Fibroblast of lung (primary cell): Measurements from ENCODE around the gene PLLP. TPM values are rescaled to one million over a fixed set of nuclear protein-coding genes. Genes with fewer than 3 reads are reported as not detected.
A peak's percentile ranks its signal among the peaks of the same experiment; 100 is the strongest.

Source experiments
- DNase-seq, 2 donors: peaks; one replicate each; pipeline versions ENCODE4 v3.0.0 to v3.0.0-alpha.2; 2010; ENCODE audit warnings: low read depth in 2 of 2
- H2AFZ ChIP-seq: 2 replicates; pipeline ENCODE4 v1.5.1; 2012; ENCODE audit warnings: low read length, control low read depth, inconsistent platforms
- H3K27ac ChIP-seq: 2 replicates; pipeline ENCODE4 v1.5.1; 2011; ENCODE audit warnings: low read length, control low read depth; ENCODE audit not compliant: insufficient read depth
- H3K27me3 ChIP-seq: 2 replicates; pipeline ENCODE4 v1.5.1; 2011; ENCODE audit warnings: mild to moderate bottlenecking, low read length; ENCODE audit not compliant: control insufficient read depth, insufficient read depth
- H3K36me3 ChIP-seq: 2 replicates; pipeline ENCODE4 v1.5.1; 2011; ENCODE audit warnings: low read length; ENCODE audit not compliant: control insufficient read depth, insufficient read depth
- H3K4me1 ChIP-seq: 2 replicates; pipeline ENCODE4 v1.5.1; 2011; ENCODE audit warnings: low read length; ENCODE audit not compliant: control insufficient read depth, insufficient read depth; ENCODE audit errors: extremely low read depth
- H3K4me2 ChIP-seq: 2 replicates; pipeline ENCODE4 v1.5.1; 2011; ENCODE audit warnings: low read length, control low read depth; ENCODE audit not compliant: insufficient read depth; ENCODE audit errors: extremely low read depth
- H3K4me3 ChIP-seq, 4 experiments: fragments of 200-600 bp in 1 of 4; sonication (generic) in 1 of 4; replicated peaks in 1 of 4; 2 replicates each; pipeline ENCODE4 v1.5.1; 2011 to 2016; ENCODE audit warnings: low read length in 4 of 4, low read depth in 3 of 4, mild to moderate bottlenecking in 3 of 4, control low read depth in 2 of 4, inconsistent platforms in 1 of 4, mixed read lengths in 1 of 4; ENCODE audit not compliant: insufficient read depth in 1 of 4; ENCODE audit errors: control extremely low read depth in 1 of 4
- H3K79me2 ChIP-seq: 2 replicates; pipeline ENCODE4 v1.5.1; 2012; ENCODE audit warnings: mild to moderate bottlenecking, low read length, inconsistent platforms; ENCODE audit not compliant: control insufficient read depth, insufficient read depth
- H3K9ac ChIP-seq: 2 replicates; pipeline ENCODE4 v1.5.1; 2011; ENCODE audit warnings: mild to moderate bottlenecking, low read length, control low read depth; ENCODE audit not compliant: insufficient read depth
- H3K9me3 ChIP-seq: 2 replicates; pipeline ENCODE4 v1.5.1; 2012; ENCODE audit warnings: low read depth, low read length; ENCODE audit not compliant: control insufficient read depth, insufficient read depth
- H4K20me1 ChIP-seq: 2 replicates; pipeline ENCODE4 v1.5.1; 2011; ENCODE audit warnings: low read length; ENCODE audit not compliant: control insufficient read depth, insufficient read depth; ENCODE audit errors: extremely low read depth
- EZH2 ChIP-seq: IDR thresholded peaks from 2 replicates; pipeline ENCODE4 v1.5.1; 2012; ENCODE audit warnings: low read length, control low read depth, mild to moderate bottlenecking; ENCODE audit errors: missing control alignments
- polyA plus RNA-seq, 2 donors: library from polyadenylated mRNA; depleted of rRNA in 1 of 2; stranded (reverse) in 1 of 2; unstranded in 1 of 2; fragments of >200 nt; gene quantifications; 2 replicates each; pipeline ENCODE4 v1.2.1, GENCODE V29; 2011 to 2012; ENCODE audit warnings: missing spikeins in 1 of 2
- total RNA-seq: library from RNA; depleted of rRNA; stranded (reverse); fragments of >200 nt; gene quantifications from 2 replicates; pipeline ENCODE4 v1.2.1, GENCODE V29; 2014
- TF ChIP-seq, protein P1 (sequence below), 2 donors: IDR thresholded peaks in 1 of 2; conservative IDR thresholded peaks in 1 of 2; 1 replicate in 1 of 2; 2 replicates in 1 of 2; pipeline ENCODE4 v1.5.1; 2011 to 2012; ENCODE audit warnings: low read length in 2 of 2, control low read depth in 1 of 2, inconsistent platforms in 1 of 2, low read depth in 1 of 2, mild to moderate bottlenecking in 1 of 2

Gene PLLP
- total and polyA plus RNA-seq, 2 donors (not counting 1 experiment from before 2014, with no cell fraction given), result 0.05 TPM; not detected in 1

DNA sequence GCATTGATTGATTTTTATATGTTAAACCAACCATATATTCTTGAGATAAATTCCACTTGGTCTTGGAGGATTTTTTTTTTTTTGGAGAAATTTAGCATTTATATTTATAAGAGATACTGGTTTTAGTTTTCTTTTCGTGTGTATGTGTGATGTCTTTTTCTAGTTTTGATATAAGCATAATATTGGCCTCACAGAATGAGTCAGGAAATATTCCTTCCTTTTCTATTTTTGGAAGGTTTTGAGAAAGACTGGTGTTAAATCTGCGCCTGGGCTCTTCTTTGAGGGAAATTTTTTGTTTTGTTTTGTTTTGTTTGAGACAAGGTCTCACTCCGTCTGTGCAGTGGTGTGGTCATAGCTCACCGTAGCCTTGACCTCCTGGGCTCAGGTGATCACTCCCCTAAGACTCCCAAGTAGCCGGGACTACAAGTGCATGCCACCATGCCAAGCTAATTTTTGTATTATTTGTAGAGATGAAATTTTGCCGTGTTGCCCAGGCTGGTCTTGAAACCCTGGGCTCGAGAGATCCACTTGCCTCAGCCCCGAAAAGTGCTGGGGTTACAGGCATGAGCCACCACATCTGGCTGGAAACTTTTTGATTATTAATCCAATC is 45.4 kb upstream of the PLLP start:
- H3K4me2 ChIP-seq, result no peak overlapping the region
- H4K20me1 ChIP-seq, result no peaks in the 10 kb centered on the region
- no peak overlapping the region for H3K27ac ChIP-seq
- no peaks in the 10 kb centered on the region for H3K9me3 ChIP-seq
- H2AFZ ChIP-seq, result no peak overlapping the region
- no peak for TF ChIP-seq EZH2
- TF ChIP-seq, protein P1, sequence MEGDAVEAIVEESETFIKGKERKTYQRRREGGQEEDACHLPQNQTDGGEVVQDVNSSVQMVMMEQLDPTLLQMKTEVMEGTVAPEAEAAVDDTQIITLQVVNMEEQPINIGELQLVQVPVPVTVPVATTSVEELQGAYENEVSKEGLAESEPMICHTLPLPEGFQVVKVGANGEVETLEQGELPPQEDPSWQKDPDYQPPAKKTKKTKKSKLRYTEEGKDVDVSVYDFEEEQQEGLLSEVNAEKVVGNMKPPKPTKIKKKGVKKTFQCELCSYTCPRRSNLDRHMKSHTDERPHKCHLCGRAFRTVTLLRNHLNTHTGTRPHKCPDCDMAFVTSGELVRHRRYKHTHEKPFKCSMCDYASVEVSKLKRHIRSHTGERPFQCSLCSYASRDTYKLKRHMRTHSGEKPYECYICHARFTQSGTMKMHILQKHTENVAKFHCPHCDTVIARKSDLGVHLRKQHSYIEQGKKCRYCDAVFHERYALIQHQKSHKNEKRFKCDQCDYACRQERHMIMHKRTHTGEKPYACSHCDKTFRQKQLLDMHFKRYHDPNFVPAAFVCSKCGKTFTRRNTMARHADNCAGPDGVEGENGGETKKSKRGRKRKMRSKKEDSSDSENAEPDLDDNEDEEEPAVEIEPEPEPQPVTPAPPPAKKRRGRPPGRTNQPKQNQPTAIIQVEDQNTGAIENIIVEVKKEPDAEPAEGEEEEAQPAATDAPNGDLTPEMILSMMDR (conservative IDR thresholded peaks at IDR 0.05 in 1 of 2, IDR thresholded peaks at IDR 0.05 in 1 of 2; ENCODE audit: low read depth in 1 of 2, low read length in 2 of 2), result no peak
- no peaks in the 10 kb centered on the region for H3K36me3 ChIP-seq
- H3K79me2 ChIP-seq, result no peaks in the 10 kb centered on the region
- no peak overlapping the region for H3K9ac ChIP-seq
- DNase-seq, result no peak
- H3K4me3 ChIP-seq, result no peak overlapping the region
- no peaks in the 10 kb centered on the region for H3K4me1 ChIP-seq
- H3K27me3 ChIP-seq, result no peaks in the 10 kb centered on the region

DNA sequence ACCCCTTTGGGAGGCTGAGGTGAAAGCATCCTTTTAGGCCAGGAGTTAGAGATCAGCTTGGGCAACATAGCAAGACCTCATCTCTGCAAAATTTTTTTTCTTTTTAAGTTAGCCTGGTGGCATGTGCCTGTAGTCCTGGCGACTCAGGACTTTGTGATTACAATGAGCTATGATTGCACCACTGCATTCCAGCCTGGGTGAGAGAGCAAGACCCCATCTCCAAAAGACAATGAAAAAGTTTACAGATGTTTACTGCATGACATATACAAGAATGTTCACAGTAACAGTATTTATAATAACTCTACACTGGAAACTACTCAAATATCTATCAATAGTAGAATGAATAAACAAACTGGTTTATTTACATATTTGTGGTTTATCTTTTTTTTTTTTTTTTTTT is 41.0 kb upstream of the PLLP start:
- no peak overlapping the region for H3K27ac ChIP-seq

DNA sequence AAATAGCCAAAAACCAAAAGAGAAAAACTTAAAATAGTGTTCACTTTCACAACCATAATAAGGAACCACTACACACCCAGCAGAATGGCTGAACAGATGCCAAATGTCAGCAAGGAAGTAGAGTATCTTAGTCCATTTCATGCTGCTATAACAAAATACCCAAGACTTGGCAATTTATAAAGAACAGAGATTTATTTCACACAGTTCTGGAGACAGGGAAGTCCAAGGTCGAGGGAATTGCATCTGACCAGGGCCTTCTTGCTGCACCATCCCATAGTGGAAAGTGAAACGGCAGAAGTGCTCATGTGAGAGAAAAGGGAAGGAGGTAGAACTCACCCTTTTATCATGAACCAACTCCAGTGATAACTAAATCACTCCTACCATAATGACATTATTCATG is 40.3 kb upstream of the PLLP start:
- H2AFZ ChIP-seq, result no peak overlapping the region
- H3K36me3 ChIP-seq, result no peaks in the 10 kb centered on the region
- no peaks in the 10 kb centered on the region for H3K27me3 ChIP-seq
- TF ChIP-seq EZH2, result no peak
- H3K9me3 ChIP-seq, result no peaks in the 10 kb centered on the region
- no peaks in the 10 kb centered on the region for H4K20me1 ChIP-seq
- H3K27ac ChIP-seq, result no peak overlapping the region
- H3K9ac ChIP-seq, result no peak overlapping the region
- no peak overlapping the region for H3K4me2 ChIP-seq
- no peak for DNase-seq
- H3K79me2 ChIP-seq, result no peaks in the 10 kb centered on the region
- H3K4me3 ChIP-seq, result no peak overlapping the region
- H3K4me1 ChIP-seq, result no peaks in the 10 kb centered on the region

More for the DNA sequence above, 41.0 kb upstream of the PLLP start:
- Histone ChIP-seq H3K4me2 (no peak overlapping the region), H3K9ac (no peak overlapping the region), H3K4me3 (no peak overlapping the region), H3K79me2 (no peaks in the 10 kb centered on the region), H3K27me3 (no peaks in the 10 kb centered on the region), H2AFZ (no peak overlapping the region), H3K4me1 (no peaks in the 10 kb centered on the region), H3K9me3 (no peaks in the 10 kb centered on the region), H4K20me1 (no peaks in the 10 kb centered on the region), H3K36me3 (no peaks in the 10 kb centered on the region)
- TF ChIP-seq, protein P1 (conservative IDR thresholded peaks at IDR 0.05 in 1 of 2, IDR thresholded peaks at IDR 0.05 in 1 of 2; ENCODE audit: low read depth in 1 of 2, low read length in 2 of 2), result no peak
- DNase-seq, result peak in 1 of 2 donors; percentile 38
